HG03064 (cell line): Measurements from ENCODE around the gene MYRIP.
"Not testable (repeated sequence)": the region's sequence is repeated elsewhere in the genome, so short reads cannot be mapped to it uniquely, and the experiment has no call there.

ENCODE experiments used
- ATAC-seq: cut with Tn5 transposase; IDR thresholded peaks from one replicate; pipeline ENCODE4 v1.9.1; 2021; ENCODE audit warnings: low read depth; ENCODE audit not compliant: unreplicated experiment

MYRIP gene

GRCh38 chr3:39805650-39806049, 3.8 kb upstream of the MYRIP start:
- ATAC-seq, result no peak

DNA sequence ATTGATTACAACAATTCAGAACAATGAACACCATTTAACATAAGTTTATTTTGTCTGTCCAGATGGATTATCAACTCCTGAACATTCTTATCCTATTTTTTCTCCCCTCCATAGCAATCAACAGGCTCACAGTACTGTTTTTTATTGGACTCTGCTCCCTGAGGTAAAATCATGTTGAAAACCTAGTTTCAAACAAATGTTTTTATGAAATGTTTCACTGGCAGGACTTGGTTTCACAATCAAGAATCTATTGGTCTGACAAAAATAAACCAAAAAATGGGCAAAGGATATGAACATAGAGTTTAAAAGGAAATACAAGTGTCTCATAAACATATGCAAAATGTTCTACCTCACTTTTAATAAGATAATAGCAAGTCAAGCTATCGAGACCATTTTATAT, 2.6 kb upstream of the MYRIP start:
- no peak for ATAC-seq

DNA sequence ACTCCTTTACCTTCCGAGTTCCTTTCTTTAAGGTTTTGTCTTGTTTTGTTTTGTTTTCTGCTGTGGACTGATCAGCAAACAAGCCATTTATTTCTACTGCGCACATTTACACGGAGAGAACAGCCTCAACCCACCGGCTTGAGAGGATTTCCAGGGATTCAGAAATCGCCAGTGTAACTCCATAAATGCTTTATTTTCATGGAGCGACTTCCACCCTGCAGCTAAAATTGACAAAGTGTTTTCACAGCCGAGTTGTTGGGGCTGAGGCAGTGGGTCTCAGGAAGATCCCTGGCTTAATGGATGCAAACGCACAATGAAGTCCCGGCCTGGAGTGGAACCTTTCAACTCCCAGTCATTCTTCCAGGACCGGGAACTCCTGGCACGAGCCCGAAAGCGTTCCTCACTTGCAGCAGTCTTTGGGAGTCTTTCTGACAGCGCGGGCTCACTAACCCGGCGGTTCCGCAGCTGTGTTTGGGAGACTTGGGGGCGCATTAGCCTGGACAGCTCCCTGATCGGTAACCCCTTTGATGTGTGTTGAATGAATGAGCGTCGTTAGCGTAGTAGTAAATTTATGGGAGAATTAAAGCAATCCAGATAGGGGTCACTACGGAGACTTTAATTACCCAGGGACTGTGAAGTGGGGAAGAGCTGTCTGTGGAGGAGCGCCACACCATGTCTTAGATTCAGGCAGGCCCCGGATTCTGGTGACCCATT, 785 bp upstream of the MYRIP start:
- ATAC-seq, result no peak

DNA sequence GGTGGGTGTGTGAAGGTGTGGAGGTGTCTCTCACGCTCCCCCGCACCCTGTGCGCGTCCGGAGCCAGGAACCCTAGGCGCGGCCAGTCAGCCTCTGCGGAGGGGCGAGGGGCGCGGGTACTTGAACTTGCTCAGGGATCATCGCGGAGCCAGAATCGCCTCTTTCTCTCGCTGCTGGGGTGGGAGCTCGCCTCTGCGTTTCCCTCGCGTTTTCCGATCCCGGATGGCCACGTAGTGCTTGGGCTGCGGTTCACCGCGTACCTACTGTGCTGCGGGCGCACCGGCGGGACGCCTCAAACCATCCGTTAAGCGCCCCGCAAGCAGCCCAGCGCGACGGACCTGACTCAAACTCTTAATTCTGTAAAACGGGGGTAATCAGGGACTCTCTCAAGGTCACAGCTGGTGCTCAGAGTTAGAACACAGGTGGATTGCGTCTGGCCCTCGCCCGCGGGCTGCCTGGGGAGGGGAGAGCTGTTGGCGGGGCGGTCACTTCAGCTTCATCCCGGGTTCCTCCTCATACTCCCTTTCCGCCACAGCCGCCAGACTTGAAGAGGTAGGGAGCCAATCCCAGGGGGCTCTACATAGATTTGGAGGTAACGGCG, 686 bp downstream of the MYRIP start:
- no peak for ATAC-seq

DNA sequence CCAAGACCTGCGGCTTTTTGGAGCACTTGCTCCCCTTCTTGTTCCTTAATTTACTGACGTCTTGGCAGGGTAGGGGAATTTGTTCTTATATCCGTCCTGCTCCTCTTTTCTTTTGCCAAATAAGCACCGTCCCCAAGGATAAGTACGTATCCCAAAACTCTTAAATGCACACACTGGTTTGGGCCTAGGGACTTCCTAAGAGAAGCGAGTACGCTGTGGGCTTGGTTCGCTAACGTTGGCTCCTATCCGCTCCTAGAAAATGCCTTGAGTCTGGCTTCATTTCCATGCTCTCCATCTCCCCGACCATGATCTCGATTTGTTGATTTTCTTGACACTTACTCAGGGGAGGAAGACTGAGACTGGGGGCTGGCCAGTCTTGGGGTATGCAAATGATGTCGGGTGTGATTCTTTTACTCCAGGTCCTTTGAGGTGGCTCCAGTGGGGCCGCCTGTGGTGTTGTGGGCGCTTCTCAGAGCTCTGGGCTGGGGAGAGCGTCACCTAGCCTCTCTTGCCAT, 1.3 kb downstream of the MYRIP start:
- ATAC-seq, result no peak

- no peak for ATAC-seq
Measured at GRCh38 chr3:39811561-39811960, 2.2 kb downstream of the MYRIP start.

GRCh38 chr3:39812537-39812936, 3.1 kb downstream of the MYRIP start:
- no peak for ATAC-seq

DNA sequence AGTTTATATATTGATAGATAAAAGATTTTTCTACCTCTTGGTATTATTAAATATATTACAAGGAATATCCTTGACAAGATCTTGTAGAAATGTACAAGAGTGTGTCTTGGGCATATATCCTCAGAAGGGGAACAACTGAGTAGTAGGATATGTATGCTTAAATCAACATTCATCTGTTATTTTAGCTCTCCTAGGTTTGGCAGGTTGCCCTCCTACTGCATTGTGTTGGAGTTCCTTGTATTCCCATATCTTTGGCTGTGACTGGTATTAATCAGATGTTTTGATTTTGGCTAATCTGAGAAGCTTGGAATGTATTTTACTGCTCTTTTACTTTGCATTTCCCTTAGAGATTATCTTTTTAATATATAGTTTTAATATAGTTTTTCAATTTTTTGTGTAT, 4.6 kb downstream of the MYRIP start:
- no peak for ATAC-seq

DNA sequence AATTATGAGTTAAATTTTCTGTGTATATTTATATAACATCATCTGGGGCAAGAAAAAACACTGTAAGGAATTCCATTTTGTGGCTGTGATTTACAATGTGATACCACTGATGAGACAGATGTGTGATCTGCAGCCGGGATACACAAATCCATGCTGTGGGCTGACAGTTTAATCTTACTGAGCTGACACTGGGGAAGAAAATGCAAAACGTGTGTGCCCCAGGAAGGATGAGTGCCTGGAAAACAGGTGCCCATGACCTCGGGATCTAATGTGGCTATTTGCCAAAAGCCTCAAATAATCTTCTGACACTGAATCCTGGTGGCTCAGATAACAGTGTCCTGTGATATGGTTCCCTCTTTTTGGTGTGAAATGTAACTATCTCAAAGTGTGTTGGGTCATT, 10.5 kb downstream of the MYRIP start:
- ATAC-seq, result no peak

- ATAC-seq, result not testable (repeated sequence)
Measured at GRCh38 chr3:39833764-39834163, 24.4 kb downstream of the MYRIP start.

DNA sequence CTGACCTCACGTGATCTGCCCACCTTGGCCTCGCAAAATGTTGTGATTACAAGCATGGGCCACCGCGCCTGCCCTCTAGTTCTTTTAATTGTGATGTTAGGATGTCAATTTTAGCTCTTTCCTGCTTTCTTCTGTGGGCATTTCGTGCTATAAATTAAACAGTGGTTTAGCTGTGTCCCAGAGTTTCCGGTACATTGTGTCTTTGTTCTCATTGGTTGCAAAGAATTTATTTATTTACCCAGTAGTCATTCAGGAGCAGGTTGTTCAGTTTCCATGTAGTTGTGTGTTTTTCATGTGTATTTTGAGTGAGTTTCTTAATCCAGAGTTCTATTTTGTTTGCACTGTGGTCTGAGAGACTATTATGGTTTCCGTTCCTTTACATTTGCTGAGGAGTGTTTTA, 30.1 kb downstream of the MYRIP start:
- no peak for ATAC-seq

- ATAC-seq, result no peak
Measured at GRCh38 chr3:39843440-39843839, 34.0 kb downstream of the MYRIP start.

- no peak for ATAC-seq
Measured at GRCh38 chr3:39848365-39848764, 39.0 kb downstream of the MYRIP start.

GRCh38 chr3:39849992-39850715, 40.7 kb downstream of the MYRIP start:
- ATAC-seq, result no peak

DNA sequence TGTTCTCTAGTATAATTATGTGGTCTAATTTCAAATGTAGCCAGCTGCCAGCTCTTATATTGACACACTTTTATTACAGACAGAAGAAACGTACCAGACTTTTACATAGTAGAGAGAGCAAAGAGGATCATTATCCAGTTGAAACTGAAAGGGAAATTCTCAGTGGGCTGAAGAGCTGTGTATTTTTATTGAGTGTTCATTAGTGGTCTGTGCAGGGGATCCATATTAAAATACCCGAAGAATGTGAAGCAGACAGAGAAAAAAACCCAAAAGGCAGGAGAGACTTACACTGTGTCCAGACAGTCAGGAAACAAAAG, 41.3 kb downstream of the MYRIP start:
- no peak for ATAC-seq

GRCh38 chr3:39855517-39855916, 46.1 kb downstream of the MYRIP start:
- ATAC-seq, result no peak

- no peak for ATAC-seq
Measured at GRCh38 chr3:39869890-39870289, 60.5 kb downstream of the MYRIP start.

DNA sequence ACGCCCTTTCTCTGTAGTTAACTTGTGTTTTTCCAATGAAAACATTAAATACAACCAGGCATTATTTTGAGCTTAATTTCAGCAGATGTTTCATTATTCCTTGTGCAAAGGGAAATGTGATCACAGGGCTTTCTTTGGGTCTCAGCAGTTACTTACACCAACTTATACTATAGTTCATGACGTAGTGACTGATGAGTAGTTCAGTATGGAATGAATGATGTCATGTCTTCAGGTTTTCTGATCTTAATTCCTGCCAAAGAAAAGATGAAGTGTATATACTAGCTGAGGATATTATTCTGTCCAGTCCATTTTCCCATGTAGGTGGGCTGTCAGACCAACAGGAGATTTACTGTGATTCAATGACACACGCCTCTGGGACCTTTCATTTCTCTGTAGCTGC, 61.3 kb downstream of the MYRIP start:
- no peak for ATAC-seq

DNA sequence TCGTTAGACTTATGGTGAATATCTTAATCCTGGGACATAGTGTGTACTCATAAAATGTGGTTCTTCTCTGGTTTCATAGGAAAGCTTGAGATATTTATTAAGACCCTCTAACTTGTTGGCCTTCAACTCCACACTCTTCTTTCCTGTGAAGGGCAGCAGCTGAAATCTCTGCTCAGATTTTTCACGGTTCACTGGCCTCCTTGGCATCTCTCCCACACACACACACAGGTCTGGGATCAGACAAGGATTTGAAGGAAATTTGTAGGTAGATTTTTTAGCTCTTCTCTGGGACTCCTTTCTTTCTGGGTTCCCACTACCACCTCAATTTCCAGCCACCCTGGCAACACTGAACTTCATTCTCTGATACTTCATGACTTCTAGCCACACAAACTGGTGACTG, 70.2 kb downstream of the MYRIP start:
- no peak for ATAC-seq

- ATAC-seq, result no peak
Measured at GRCh38 chr3:39882111-39882510, 72.7 kb downstream of the MYRIP start.

GRCh38 chr3:39892068-39892467, 82.7 kb downstream of the MYRIP start:
- no peak for ATAC-seq

- ATAC-seq, result no peak
Measured at GRCh38 chr3:39896184-39896583, 86.8 kb downstream of the MYRIP start.
